ENCODE measurements around the gene CSGALNACT2.

GRCh38 chr10:43155741-43156140 is 17.5 kb downstream of the CSGALNACT2 start:
- TF ChIP-seq, protein P1, sequence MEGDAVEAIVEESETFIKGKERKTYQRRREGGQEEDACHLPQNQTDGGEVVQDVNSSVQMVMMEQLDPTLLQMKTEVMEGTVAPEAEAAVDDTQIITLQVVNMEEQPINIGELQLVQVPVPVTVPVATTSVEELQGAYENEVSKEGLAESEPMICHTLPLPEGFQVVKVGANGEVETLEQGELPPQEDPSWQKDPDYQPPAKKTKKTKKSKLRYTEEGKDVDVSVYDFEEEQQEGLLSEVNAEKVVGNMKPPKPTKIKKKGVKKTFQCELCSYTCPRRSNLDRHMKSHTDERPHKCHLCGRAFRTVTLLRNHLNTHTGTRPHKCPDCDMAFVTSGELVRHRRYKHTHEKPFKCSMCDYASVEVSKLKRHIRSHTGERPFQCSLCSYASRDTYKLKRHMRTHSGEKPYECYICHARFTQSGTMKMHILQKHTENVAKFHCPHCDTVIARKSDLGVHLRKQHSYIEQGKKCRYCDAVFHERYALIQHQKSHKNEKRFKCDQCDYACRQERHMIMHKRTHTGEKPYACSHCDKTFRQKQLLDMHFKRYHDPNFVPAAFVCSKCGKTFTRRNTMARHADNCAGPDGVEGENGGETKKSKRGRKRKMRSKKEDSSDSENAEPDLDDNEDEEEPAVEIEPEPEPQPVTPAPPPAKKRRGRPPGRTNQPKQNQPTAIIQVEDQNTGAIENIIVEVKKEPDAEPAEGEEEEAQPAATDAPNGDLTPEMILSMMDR (IDR thresholded peaks at IDR 0.05; ENCODE audit: insufficient read depth, low read length, poor library complexity, severe bottlenecking): no peak
- TF ChIP-seq EZH2phosphoT487 (conservative IDR thresholded peaks at IDR 0.05; ENCODE audit: low read length): no peak

All from SU-DHL-6 (cell line).